Hindlimb muscle (tissue), 1 donor: ENCODE results near the gene SNX15. TPM values are rescaled to one million over a fixed set of nuclear protein-coding genes. Genes with fewer than 3 reads are reported as not detected.
A peak's percentile ranks its signal among the peaks of the same experiment; 100 is the strongest.
"Not testable (repeated sequence)": the region's sequence is repeated elsewhere in the genome, so short reads cannot be mapped to it uniquely, and the experiment has no call there.

ENCODE experiments used
- DNase-seq: peaks from one replicate; pipeline ENCODE4 v3.0.0-alpha.2; 2013
- polyA plus RNA-seq: library from polyadenylated mRNA; unstranded; fragments of 120-200 nt; gene quantifications from one replicate; pipeline ENCODE4 v1.2.1, GENCODE V29; 2013; ENCODE audit not compliant: insufficient read length

Gene SNX15
- 25.7 TPM for polyA plus RNA-seq

- DNase-seq, result peak; percentile 96
Measured at GRCh38 chr11:65027213-65028067, at the start of gene SNX15. SNX15 (plus strand) TSS chr11:65027439; CDS start chr11:65027538, 99 bp downstream.

GRCh38 chr11:64983339-64983738 lies 43.9 kb upstream of the SNX15 start:
- not testable (repeated sequence) for DNase-seq

- DNase-seq, result no peak
Measured at GRCh38 chr11:64987998-64988854, 39.0 kb upstream of the SNX15 start.

- DNase-seq, result no peak
Measured at GRCh38 chr11:64989416-64989815, 37.8 kb upstream of the SNX15 start.

GRCh38 chr11:64990222-64990923 lies 36.9 kb upstream of the SNX15 start:
- DNase-seq, result peak; percentile 57

- no peak for DNase-seq
Measured at GRCh38 chr11:64994318-64994717, 32.9 kb upstream of the SNX15 start.

- no peak for DNase-seq
Measured at GRCh38 chr11:64996327-64996709, 30.9 kb upstream of the SNX15 start.

GRCh38 chr11:64996710-64997380 lies 30.4 kb upstream of the SNX15 start, which contains the start of gene BATF2:
BATF2 (minus strand) TSS chr11:64996971; CDS start chr11:64996914, 57 bp downstream.
- no peak for DNase-seq

- no peak for DNase-seq
Measured at GRCh38 chr11:64998141-64998540, 29.1 kb upstream of the SNX15 start.

- no peak for DNase-seq
Measured at GRCh38 chr11:64998690-64999431, 28.4 kb upstream of the SNX15 start.

GRCh38 chr11:64999478-64999877 lies 27.8 kb upstream of the SNX15 start:
- DNase-seq, result no peak

- DNase-seq, result no peak
Measured at GRCh38 chr11:65002706-65003105, 24.5 kb upstream of the SNX15 start.

- DNase-seq, result no peak
Measured at GRCh38 chr11:65003282-65003681, 24.0 kb upstream of the SNX15 start.

GRCh38 chr11:65003968-65004367 lies 23.3 kb upstream of the SNX15 start:
- not testable (repeated sequence) for DNase-seq

- no peak for DNase-seq
Measured at GRCh38 chr11:65008016-65008415, 19.2 kb upstream of the SNX15 start.

GRCh38 chr11:65008873-65009272 lies 18.4 kb upstream of the SNX15 start:
- DNase-seq, result no peak

- DNase-seq, result peak; percentile 96
Measured at GRCh38 chr11:65013130-65013887, 13.9 kb upstream of the SNX15 start.

GRCh38 chr11:65013888-65014725 lies 13.1 kb upstream of the SNX15 start, which contains the start of gene ARL2:
ARL2 (plus strand) TSS chr11:65014160; CDS start chr11:65014208, 48 bp downstream.
- DNase-seq, result peak; percentile 98

- no peak for DNase-seq
Measured at GRCh38 chr11:65014726-65015227, 12.5 kb upstream of the SNX15 start.
